ENCODE data around the gene PATL1.
"Not testable (repeated sequence)": the region's sequence is repeated elsewhere in the genome, so short reads cannot be mapped to it uniquely, and the experiment has no call there.

PATL1 gene

DNA sequence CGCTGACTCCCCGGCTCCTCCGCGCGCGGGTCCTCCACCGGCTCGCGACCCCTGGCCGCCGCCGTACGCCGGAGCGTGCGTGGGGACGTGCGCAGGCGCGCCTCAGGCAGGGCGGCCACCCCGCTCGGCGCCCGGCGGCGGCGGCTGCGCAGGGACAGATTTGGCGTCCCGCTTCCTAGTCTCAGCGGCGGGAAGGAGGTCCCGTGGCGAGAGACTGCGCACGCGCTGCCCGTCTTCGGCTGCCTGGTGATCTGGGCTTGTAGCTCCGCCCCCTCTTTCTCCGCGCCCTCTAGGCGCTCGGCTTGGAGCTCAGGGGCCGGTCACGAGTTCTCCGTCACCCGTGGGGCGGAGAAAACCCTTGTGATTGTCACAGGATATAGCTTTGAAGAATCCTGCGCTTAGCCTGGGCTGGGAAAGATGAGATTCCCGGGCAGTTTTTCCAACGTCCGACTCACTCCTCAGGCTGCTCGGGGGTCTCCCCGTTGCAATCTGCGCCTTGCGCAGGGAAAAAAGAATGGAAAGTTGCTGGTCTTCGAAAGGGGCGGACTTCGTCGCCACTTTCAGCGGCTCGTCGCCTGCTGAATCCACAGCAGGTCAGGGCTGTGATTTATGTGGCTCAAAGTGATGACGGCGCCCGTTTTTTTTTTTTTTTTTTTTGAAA lies at the start of gene PATL1:
PATL1 (minus strand) TSS at position 88 of the 661 bp plus-strand sequence. CDS start 142 bp downstream, outside the sequence.
- DNase-seq (ENCODE audit: low read depth): peak; percentile 98

DNA sequence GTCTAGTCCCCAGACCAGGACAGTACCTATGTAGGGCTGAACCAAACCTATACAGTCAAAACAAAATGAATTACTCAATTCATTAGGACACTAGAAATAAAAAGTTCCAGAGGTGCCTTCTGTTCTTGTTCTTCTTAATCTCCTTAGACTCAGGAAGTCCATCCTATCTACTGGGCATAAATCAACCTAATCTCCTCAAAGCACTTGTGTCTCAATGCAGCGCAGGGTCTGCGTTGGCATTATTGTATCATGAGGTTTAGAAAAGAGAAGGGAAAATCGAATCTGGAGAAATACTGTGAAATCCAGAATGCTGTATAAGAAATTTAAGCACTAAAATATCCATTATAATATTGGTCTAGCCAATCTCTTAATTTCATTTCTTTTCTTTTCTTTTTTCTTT lies 47.2 kb upstream of the PATL1 start:
- no peak for DNase-seq (ENCODE audit: low read depth)

DNA sequence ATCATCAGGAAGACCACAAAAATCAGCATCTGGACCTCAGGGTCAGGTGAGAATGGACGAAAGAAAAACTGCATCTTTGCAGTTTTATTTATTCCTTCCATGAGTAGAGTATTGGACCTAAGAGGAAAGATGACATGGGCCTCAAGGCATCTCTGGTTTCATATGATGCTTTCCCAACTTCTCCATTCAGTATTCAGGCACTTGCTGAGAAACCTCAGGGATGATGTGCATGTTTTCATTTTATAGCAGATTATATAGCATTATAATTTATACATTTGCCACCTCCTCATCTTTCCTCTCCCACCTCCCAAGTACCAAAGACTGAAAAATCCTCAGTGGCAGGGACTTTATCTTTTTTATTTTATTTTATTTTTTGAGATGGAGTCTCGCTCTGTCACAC lies 44.9 kb upstream of the PATL1 start, which contains the start of gene OR10V1:
OR10V1 (minus strand) TSS at position 101 of the 400 bp plus-strand sequence; CDS start at position 101, 0 bp downstream.
- DNase-seq (ENCODE audit: low read depth): no peak

DNA sequence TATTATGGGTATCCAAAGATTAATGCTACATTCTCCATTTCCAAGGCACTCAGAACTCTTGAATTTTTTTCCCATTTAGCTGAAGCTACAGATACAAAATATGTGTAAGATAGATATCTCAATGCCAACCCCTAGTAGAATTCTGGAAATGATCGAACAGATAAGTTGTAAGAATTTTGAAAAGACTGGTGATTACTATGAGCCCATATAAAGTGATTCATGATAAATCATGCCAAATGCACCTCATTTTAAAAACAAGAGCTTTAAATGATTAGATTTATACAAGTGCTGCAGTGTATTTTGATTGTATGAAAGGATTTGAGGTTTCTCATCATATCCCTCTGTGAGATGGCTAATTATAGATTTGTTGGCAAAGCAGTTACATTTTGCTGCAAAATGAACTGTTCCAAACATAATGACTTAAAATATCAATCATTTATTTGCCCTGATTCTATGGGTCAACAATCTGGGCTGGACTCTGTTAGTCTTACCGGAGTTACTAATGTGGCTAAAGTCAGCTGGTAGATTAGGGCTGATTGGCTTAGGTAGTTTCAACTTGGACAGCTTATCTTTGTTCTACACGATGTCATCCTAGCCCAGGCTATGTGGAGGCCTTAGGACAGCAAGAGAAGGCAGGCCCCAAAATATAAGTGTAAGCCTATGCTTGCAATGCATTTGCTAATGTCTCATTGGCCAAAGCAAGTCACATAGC lies 41.5 kb upstream of the PATL1 start:
- no peak for DNase-seq (ENCODE audit: low read depth)

DNA sequence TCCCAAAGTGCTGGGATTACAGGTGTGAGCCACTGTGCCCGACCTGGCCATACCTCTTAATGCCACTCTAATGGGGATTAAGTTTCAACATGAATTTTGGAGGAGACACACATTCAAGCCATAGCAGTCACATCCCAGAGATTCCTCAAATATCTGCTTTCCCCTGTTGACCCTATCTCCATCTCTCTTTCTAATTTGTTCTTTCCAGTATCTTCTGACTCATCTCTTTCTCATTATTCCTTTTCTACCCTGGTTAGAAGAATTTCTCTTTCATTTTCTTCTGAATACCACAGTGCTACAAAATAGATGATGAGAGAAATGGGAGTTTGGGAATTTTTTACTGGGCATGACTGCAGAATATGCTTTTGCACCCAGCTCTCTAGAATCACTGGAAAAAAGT lies 39.7 kb upstream of the PATL1 start:
- no peak for DNase-seq (ENCODE audit: low read depth)

- no peak for DNase-seq (ENCODE audit: low read depth)
Observed at GRCh38 chr11:59707371-59707770, 38.5 kb upstream of the PATL1 start.

GRCh38 chr11:59706518-59707285 lies 37.9 kb upstream of the PATL1 start:
- no peak for DNase-seq (ENCODE audit: low read depth)

DNA sequence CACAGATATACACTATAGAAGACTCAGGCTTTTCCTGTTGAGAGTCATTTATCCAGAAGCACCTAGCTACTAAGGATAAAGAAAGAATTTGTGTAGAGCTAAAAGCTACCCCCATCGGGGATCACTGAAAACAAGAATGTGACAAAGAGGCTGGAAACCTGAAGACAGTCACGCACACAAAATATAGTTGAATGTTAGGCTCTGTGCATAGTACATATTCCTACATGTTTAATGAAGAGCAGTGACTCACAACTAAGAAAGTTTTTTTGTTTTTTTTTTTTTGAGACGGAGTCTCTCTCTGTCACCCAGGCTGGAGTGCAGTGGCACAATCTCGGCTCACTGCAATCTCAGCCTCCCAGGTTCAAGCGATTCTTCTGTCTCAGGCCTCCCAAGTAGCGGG lies 36.5 kb upstream of the PATL1 start:
- no peak for DNase-seq (ENCODE audit: low read depth)

DNA sequence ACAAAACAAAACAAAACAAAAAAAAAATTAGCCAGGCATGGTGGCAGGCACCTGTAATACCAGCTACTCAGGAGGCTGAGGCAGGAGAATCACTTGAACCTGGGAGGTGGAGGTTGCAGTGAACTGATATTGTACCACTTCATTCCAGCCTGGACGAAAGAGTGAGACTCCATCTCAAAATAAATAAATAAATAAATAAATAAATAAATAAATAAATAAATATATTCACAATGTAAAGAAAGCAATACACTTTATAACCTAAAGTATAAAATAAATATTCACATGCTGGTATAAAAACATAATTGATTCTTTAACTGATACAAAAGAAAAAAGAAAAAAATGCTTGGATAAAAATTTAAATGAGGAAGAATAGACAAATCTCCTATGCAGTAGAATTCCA lies 34.7 kb upstream of the PATL1 start:
- not testable (repeated sequence) for DNase-seq (ENCODE audit: low read depth)

- DNase-seq (ENCODE audit: low read depth): not testable (repeated sequence)
Observed at GRCh38 chr11:59700157-59700556, 31.3 kb upstream of the PATL1 start.

DNA sequence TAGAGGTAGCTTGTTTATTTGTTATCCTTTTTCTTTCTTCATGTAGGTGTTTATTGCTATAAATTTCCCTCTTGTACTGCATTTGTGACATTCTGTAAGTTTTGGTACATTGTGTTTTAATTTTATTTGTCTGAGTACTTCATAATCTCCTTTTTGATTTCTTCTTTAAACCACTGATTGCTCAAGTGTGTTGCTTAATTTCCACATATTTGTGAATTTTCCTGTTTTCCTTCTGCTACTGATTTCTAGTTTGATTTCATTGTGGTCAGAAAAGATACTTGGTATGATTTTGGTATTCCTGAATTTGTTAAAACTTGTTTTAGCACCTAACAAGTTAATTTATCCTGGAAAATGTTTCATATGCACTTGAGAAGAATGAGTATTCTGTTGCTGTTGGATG lies 29.7 kb upstream of the PATL1 start:
- DNase-seq (ENCODE audit: low read depth): no peak

- no peak for DNase-seq (ENCODE audit: low read depth)
Observed at GRCh38 chr11:59692915-59693314, 24.1 kb upstream of the PATL1 start.

DNA sequence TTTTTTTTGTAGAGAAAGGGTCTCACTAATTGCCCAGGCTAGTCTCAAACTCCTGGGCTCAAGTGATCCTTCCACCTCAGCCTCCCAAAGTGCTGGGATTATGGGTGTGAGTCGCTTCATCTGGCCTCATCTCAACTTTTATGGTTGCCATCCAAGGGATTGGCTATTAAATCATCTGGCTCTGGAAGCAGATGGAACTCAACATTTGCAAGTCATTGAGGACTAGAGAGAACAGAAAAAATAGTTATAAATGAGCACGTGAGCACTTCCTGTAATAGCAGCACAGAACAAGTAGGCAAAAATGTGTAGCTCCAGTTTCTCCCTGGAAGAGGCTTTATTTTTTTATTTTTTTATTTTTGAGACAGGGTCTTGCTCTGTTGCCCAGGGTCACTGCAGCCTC lies 22.3 kb upstream of the PATL1 start:
- DNase-seq (ENCODE audit: low read depth): no peak

- no peak for DNase-seq (ENCODE audit: low read depth)
Observed at GRCh38 chr11:59689015-59689414, 20.2 kb upstream of the PATL1 start.

DNA sequence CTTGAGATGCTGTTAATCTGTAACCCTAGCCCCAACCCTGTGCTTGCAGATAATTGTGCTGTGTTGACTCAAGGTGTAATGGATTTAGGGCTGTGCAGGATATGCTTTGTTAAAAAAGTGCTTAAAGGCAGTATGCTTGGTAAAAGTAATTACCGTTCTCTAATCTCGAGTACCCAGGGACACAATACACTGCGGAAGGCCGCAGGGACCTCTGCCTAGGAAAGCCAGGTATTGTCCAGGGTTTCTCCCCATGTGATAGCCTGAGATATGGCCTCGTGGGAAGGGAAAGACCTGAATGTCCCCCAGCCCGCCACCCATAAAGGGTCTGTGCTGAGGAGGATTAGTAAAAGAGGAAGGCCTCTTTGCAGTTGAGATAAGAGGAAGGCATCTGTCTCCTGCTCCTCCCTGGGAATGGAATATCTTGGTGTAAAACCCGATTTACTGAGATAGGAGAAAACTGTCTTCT lies 12.5 kb upstream of the PATL1 start:
- DNase-seq (ENCODE audit: low read depth): not testable (repeated sequence)

DNA sequence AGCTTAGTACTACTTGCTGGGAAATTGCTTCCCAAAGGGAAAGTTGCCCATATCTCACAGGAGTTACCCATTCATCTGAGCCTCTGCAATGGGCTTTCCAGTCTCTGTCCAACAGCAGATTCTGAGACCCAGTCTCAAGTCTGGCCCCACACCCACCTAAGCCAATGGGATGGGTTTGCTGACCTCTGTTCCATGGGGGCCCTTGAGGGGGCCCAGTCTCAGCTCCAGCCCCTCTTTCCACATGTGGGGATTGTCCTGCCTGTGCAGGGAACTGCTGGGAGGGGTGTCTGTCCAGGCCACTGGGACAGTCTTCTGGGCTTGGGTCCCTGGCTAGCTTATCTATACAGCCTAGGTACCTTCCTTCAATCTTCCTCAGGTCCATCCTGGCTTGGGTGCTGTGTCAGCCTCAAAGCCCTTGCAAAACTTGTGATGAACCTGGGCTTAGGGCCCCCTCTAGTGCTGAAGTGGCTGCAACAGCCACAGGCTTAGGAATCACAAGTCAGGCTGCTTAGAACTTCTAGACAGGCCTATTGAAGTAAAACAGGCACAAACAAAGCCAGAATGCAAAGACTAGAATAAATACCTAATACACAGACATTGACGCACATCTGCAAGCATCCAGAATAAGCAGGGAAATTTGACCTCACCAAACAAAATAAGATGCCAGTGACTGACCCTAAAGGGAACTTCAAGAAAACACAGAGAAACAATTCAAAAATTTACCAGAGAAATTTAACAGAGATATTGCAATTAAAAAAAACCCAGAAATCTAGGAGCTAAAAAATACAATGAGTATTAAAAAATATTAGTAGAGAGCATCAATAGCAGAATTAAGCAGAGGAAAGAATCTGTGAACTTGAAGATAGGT lies 11.7 kb upstream of the PATL1 start:
- DNase-seq (ENCODE audit: low read depth): peak; percentile 17

GRCh38 chr11:59679347-59679746 lies 10.5 kb upstream of the PATL1 start:
- DNase-seq (ENCODE audit: low read depth): no peak

DNA sequence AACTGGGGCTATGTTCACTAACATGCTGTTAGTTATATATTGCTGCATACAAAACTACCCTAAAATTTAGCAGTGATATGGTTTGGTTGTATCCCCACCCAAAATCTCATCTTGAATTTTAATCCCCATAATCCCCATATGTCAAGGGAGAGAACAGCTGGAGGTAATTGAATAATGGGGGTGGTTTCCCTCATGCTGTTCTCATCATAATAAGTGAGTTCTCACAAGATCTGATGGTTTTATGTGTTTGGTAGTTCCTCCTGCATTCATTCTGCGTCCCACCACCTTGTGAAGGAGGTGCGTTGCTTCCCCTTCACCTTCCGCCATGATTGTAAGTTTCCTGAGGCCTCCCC lies 10.0 kb upstream of the PATL1 start:
- DNase-seq (ENCODE audit: low read depth): no peak

DNA sequence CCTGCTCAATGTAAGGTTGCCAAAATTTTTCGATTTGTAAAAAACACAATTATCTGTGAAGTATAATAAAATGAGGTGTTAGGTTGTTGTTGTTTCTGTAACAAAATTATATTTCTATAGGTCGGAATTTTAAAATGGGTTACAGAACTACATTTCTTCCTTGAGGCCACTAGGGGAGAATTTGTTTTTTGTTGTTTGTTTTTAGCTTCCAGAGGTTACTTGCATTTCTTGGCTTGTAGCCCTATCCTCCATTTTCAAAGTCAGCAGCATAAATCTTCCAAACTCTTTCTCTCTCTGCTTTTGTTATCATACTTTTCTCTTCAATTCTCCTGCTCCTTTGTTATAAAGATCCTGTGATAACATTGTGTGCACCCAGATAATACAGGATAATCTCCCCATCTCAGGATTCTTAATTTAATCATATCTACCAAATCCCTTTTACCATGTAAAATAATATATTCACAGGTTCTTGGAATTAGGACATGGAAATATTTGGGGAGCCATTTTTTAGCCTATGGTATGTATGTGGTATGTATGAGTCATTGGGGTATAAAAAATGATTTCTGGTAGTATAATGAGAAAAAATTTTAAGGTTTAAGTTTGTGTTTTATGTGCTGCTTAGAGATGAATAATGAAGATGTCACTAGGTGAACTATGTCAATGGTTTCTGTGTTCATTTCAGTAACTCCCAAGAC lies 9.4 kb upstream of the PATL1 start:
- no peak for DNase-seq (ENCODE audit: low read depth)

DNA sequence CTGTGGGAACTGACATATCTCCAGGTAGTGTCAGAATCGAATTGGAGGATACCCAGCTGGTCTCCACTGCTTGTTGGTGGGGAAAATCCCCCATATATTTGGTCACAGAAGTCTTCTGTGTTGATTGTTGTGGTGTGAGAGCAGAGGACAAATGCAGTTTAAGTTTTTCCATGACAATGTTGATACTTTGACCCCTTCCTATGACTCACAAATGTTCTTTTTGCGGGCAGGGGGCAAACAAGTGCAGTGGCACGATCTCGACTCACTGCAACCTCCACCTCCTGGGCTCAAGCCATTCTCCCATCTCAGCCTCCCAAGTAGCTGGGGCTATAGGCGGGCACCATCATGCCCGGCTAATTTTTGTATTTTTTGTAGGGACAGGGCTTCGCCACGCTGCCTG lies 7.4 kb upstream of the PATL1 start:
- DNase-seq (ENCODE audit: low read depth): no peak

DNA sequence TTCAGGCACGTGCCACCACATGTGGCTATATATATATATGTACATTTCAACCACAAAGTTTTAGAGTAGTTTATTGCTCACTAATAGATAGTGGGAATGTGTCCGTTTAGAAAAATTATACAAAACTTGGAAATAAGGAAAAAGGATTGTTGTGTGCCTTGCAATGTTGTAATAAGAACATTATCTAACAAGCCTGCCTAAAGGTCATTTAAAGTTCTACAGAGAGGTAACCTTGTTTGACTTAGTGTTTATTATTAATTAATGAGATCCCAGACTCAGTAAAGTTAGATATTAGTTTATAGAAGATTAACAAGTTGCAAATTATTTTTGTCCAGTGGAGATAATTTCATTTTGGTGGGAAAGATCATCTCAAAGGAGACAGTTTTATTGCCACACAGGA lies 5.5 kb upstream of the PATL1 start:
- no peak for DNase-seq (ENCODE audit: low read depth)

Data from activated gamma-delta T cell treated with anti-CD3 and anti-CD28 coated beads, Interleukin-2, amount 50 U/mL, for 16 hours (primary cell).